RWPE1 (cell line): Measurements from ENCODE around the gene AKAP13.

Experiments
- CTCF ChIA-PET: fragments of 350-600 bp; sonication (Branson Sonifier 250); formaldehyde crosslinking; extraction: SDS; loops from one replicate; lab custom pipeline; 2021; lab: Yijun Ruan, JAX
- POLR2A ChIA-PET: fragments of 400-600 bp; formaldehyde crosslinking; extraction: SDS; loops from one replicate; lab custom pipeline; 2020; ENCODE audit warnings: antibody characterized with exemption; ENCODE audit not compliant: low non-redundant PET; lab: Yijun Ruan, JAX
- DNase-seq: peaks from one replicate; pipeline ENCODE4 v3.0.0; 2012; ENCODE audit warnings: low spot score
- H3K27ac ChIP-seq: fragments of 450-650 bp; 2 replicates; pipeline ENCODE4 v1.5.1; 2017
- CTCF ChIP-seq: fragments of 450-650 bp; conservative IDR thresholded peaks from 2 replicates; pipeline ENCODE4 v1.5.1; 2017; ENCODE audit warnings: low read depth, mild to moderate bottlenecking

Gene AKAP13

GRCh38 chr15:85710340-85710842 lies 330.0 kb downstream of the AKAP13 start:
- ChIA-PET CTCF (interaction anchor here (0.7 kb wide), 2 partner anchors 189 to 217 kb away, joined by 3 read pairs; no protein-coding TSS in a partner anchor), POLR2A (no interaction called here)
- TF ChIP-seq CTCF: no peak
- DNase-seq: no peak
- H3K27ac ChIP-seq: no peak overlapping the region

- ChIA-PET POLR2A (no interaction called here), CTCF (no interaction called here)
- no peak for TF ChIP-seq CTCF
- no peak for DNase-seq
- H3K27ac ChIP-seq: no peak overlapping the region
Observed at GRCh38 chr15:85711580-85712192, 331.3 kb downstream of the AKAP13 start.

- no peak for TF ChIP-seq CTCF
- ChIA-PET CTCF (no interaction called here), POLR2A (no interaction called here)
- no peak overlapping the region for H3K27ac ChIP-seq
- DNase-seq: no peak
Observed at GRCh38 chr15:85716261-85716660, 335.9 kb downstream of the AKAP13 start.

GRCh38 chr15:85717212-85717611 lies 336.8 kb downstream of the AKAP13 start:
- ChIA-PET POLR2A (no interaction called here), CTCF (no interaction called here)
- no peak for TF ChIP-seq CTCF
- no peak overlapping the region for H3K27ac ChIP-seq
- no peak for DNase-seq

- H3K27ac ChIP-seq: no peak overlapping the region
- TF ChIP-seq CTCF: no peak
- CTCF ChIA-PET: interaction anchor here (0.6 kb wide), 2 partner anchors 232 to 621 kb away, joined by 3 read pairs; no protein-coding TSS in a partner anchor
- no peak for DNase-seq
- POLR2A ChIA-PET: no interaction called here
Observed at GRCh38 chr15:85718271-85718971, 338.0 kb downstream of the AKAP13 start.

GRCh38 chr15:85718981-85719380 lies 338.6 kb downstream of the AKAP13 start:
- TF ChIP-seq CTCF: no peak
- ChIA-PET CTCF (interaction anchor here (0.6 kb wide), 2 partner anchors 232 to 620 kb away, joined by 3 read pairs; no protein-coding TSS in a partner anchor), POLR2A (no interaction called here)
- H3K27ac ChIP-seq: no peak overlapping the region
- no peak for DNase-seq
